Tibial nerve (tissue), 4 donors: ENCODE results near the gene KCTD5.

Experiments
- EP300 ChIP-seq, 2 donors: sonication (generic); formaldehyde crosslinking; IDR thresholded peaks; one replicate each; pipeline ENCODE4 v1.6.1; 2017; ENCODE audit warnings: antibody characterized with exemption in 2 of 2, mild to moderate bottlenecking in 1 of 2
- POLR2A ChIP-seq, 2 donors: fragments of 450-650 bp; IDR thresholded peaks; one replicate each; pipeline ENCODE4 v1.6.1; 2017; ENCODE audit warnings: antibody characterized with exemption in 2 of 2, mild to moderate bottlenecking in 2 of 2, moderate library complexity in 2 of 2
- TF ChIP-seq, protein P1 (sequence below), 5 experiments: fragments of 200-600 bp in 3 of 5; fragments of 450-650 bp in 2 of 5; sonication (generic) in 3 of 5; IDR thresholded peaks; one replicate each; pipeline ENCODE4 v1.5.1; 2016 to 2019; ENCODE audit warnings: antibody characterized with exemption in 5 of 5, mild to moderate bottlenecking in 3 of 5, moderate library complexity in 2 of 5

DNA sequence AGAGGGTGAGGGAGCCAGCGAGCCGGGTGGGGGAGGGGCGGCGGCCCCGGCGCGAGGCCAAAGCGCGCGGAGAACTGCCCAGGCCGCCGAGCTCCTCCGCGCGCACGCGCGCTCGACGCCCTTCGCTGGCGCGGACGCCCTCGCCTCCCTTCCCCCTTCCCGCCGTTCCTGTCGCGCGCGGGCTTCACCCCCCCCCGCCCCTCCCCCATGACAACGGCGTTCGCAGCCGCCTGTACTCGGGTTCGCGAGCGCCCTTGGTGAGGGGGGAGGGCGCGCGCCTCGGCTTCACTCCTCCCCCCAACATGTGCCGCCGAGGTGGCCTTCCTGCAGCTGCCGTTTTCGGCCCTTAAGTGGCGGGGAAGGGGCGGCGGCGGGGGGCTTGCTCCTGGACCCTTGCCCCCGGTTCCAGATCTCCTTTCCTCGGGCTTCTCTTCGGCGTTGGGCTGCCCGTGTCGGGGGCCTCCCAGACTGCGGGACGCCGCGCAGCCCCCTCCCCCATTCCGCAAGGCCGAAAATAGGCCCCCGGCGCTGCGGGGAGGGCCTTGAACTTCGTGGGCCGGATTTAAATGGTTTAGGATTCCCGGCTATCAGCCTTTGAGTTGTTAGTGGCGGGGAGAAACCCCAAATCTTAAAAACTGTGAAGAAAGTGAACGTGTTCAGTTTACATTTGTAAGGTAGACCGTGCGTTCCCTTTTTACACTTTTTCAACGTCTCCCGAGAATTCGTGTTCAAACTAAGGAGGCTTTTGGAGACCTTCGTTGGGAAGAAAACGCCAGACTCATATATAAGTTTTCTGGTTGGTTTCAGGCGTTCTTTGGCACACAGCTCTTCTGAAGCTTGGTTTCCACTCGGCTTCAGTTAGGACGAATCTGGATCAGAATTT is 70.8 kb downstream of the KCTD5 start:
- TF ChIP-seq POLR2A (IDR thresholded peaks at IDR 0.05): no peak
- TF ChIP-seq, protein P1, sequence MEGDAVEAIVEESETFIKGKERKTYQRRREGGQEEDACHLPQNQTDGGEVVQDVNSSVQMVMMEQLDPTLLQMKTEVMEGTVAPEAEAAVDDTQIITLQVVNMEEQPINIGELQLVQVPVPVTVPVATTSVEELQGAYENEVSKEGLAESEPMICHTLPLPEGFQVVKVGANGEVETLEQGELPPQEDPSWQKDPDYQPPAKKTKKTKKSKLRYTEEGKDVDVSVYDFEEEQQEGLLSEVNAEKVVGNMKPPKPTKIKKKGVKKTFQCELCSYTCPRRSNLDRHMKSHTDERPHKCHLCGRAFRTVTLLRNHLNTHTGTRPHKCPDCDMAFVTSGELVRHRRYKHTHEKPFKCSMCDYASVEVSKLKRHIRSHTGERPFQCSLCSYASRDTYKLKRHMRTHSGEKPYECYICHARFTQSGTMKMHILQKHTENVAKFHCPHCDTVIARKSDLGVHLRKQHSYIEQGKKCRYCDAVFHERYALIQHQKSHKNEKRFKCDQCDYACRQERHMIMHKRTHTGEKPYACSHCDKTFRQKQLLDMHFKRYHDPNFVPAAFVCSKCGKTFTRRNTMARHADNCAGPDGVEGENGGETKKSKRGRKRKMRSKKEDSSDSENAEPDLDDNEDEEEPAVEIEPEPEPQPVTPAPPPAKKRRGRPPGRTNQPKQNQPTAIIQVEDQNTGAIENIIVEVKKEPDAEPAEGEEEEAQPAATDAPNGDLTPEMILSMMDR (IDR thresholded peaks at IDR 0.05): no peak
- TF ChIP-seq EP300 (IDR thresholded peaks at IDR 0.05): no peak
